ENCODE data around the gene FCHSD2. TPM values are rescaled to one million over a fixed set of nuclear protein-coding genes. Genes with fewer than 3 reads are reported as not detected.
"Not testable (repeated sequence)": the region's sequence is repeated elsewhere in the genome, so short reads cannot be mapped to it uniquely, and the experiment has no call there.

Gene FCHSD2
- total RNA-seq, 1 experiment from 2014 or later: 4.8 TPM

GRCh38 chr11:72842126-72842525, 300.0 kb downstream of the FCHSD2 start:
- no peak for DNase-seq (ENCODE audit: low spot score)

GRCh38 chr11:72841397-72841796, 300.7 kb downstream of the FCHSD2 start:
- DNase-seq (ENCODE audit: low spot score): no peak

- no peak for DNase-seq (ENCODE audit: low spot score)
These were observed 301.3 kb downstream of the FCHSD2 start for GRCh38 chr11:72840780-72841179.

GRCh38 chr11:72838691-72839305, 303.3 kb downstream of the FCHSD2 start:
- DNase-seq (ENCODE audit: low spot score): no peak

GRCh38 chr11:72836111-72836510, 306.0 kb downstream of the FCHSD2 start:
- DNase-seq (ENCODE audit: low spot score): no peak

GRCh38 chr11:72834905-72835304, 307.2 kb downstream of the FCHSD2 start:
- no peak for DNase-seq (ENCODE audit: low spot score)

GRCh38 chr11:72833811-72834493, 308.2 kb downstream of the FCHSD2 start:
- no peak for DNase-seq (ENCODE audit: low spot score)

GRCh38 chr11:72833083-72833733, 308.9 kb downstream of the FCHSD2 start:
- no peak for DNase-seq (ENCODE audit: low spot score)

GRCh38 chr11:72832301-72833082, 309.6 kb downstream of the FCHSD2 start:
- DNase-seq (ENCODE audit: low spot score): no peak

GRCh38 chr11:72831521-72832300, 310.4 kb downstream of the FCHSD2 start:
- peak; percentile 96 for DNase-seq (ENCODE audit: low spot score)

- no peak for DNase-seq (ENCODE audit: low spot score)
These were observed 312.1 kb downstream of the FCHSD2 start for GRCh38 chr11:72829884-72830533.

GRCh38 chr11:72829178-72829577, 312.9 kb downstream of the FCHSD2 start:
- no peak for DNase-seq (ENCODE audit: low spot score)

- DNase-seq (ENCODE audit: low spot score): no peak
These were observed 313.4 kb downstream of the FCHSD2 start for GRCh38 chr11:72828692-72829101.

GRCh38 chr11:72828081-72828567, 314.0 kb downstream of the FCHSD2 start:
- peak; percentile 40 for DNase-seq (ENCODE audit: low spot score)

GRCh38 chr11:72827656-72828055, 314.5 kb downstream of the FCHSD2 start:
- DNase-seq (ENCODE audit: low spot score): not testable (repeated sequence)

- DNase-seq (ENCODE audit: low spot score): no peak
These were observed 315.1 kb downstream of the FCHSD2 start for GRCh38 chr11:72826942-72827480.

GRCh38 chr11:72826191-72826941, 315.8 kb downstream of the FCHSD2 start:
- DNase-seq (ENCODE audit: low spot score): no peak

GRCh38 chr11:72825661-72826060, 316.5 kb downstream of the FCHSD2 start:
- no peak for DNase-seq (ENCODE audit: low spot score)

- DNase-seq (ENCODE audit: low spot score): no peak
These were observed 317.2 kb downstream of the FCHSD2 start for GRCh38 chr11:72824811-72825505.
